ENCODE measurements around the gene GOLGA8T. TPM values are rescaled to one million over a fixed set of nuclear protein-coding genes. Genes with fewer than 3 reads are reported as not detected.
"Not testable (repeated sequence)": the region's sequence is repeated elsewhere in the genome, so short reads cannot be mapped to it uniquely, and the experiment has no call there.

Gene GOLGA8T
- total and polyA plus RNA-seq, 2 donors (not counting 3 experiments of a cell fraction or from before 2014, with no cell fraction given), result 0.04 TPM; not detected in 1

DNA sequence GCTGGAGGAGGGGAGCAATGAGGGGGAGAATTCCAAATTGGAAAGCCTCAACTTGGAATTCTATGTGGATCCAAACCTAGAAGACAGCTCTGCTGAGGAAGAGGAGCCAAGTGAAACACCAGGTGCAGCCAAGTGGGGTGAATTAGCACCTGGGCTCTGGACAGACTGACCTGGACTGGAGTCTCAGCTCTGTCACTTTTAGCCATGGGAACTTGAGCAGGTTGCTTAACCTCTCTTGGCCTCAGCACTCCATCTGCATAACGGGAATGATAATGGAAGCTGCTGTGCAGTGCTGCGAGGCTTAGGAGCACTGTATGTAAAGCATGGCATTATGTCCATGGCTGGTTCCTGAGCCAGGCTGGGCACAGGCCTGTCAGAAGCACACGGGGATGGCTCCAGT lies 41.8 kb downstream of the GOLGA8T start:
- H4K20me1 ChIP-seq (replicated peaks; ENCODE audit: control insufficient read depth, extremely low read depth, insufficient read depth, low read length); H3K9me1 ChIP-seq (replicated peaks; ENCODE audit: control insufficient read depth, extremely low read depth, insufficient read depth, low read length); DNase-seq (ENCODE audit: low read depth, low spot score); H3K4me3 ChIP-seq (replicated peaks in 1 of 3; ENCODE audit: insufficient read depth in 1 of 3, low read depth in 1 of 3, low read length in 3 of 3); H3K9me3 ChIP-seq (replicated peaks; ENCODE audit: control insufficient read depth, insufficient read depth, low read length); FAIRE-seq; H3K4me2 ChIP-seq (ENCODE audit: insufficient read depth, low read length); H3K27me3 ChIP-seq (ENCODE audit: control insufficient read depth in 2 of 2, insufficient read depth in 2 of 2, low read length in 2 of 2); H2AFZ ChIP-seq (ENCODE audit: low read depth, low read length); H3K27ac ChIP-seq (ENCODE audit: insufficient read depth, low read depth, low read length); BruUV-seq (replicated peaks); CTCF ChIA-PET; POLR2A ChIA-PET; H3K4me1 ChIP-seq (ENCODE audit: control insufficient read depth, extremely low read depth, insufficient read depth, low read length); dilution Hi-C loops (cut with MboI; ENCODE audit: extremely low pct_ligation_motif_present, low sequenced_read_pairs); H3K9ac ChIP-seq (replicated peaks; ENCODE audit: extremely low read depth, insufficient read depth, low read length); H3K36me3 ChIP-seq (ENCODE audit: control insufficient read depth in 2 of 2, extremely low read depth in 1 of 2, insufficient read depth in 2 of 2, low read length in 2 of 2); intact Hi-C loops (cut with micrococcal nuclease); H3K79me2 ChIP-seq (ENCODE audit: control insufficient read depth, insufficient read depth, low read length): not testable (repeated sequence)

- H3K4me3 ChIP-seq (replicated peaks in 1 of 3; ENCODE audit: insufficient read depth in 1 of 3, low read depth in 1 of 3, low read length in 3 of 3); FAIRE-seq; H3K27ac ChIP-seq (ENCODE audit: insufficient read depth, low read depth, low read length); H3K79me2 ChIP-seq (ENCODE audit: control insufficient read depth, insufficient read depth, low read length); POLR2A ChIA-PET; H3K4me2 ChIP-seq (ENCODE audit: insufficient read depth, low read length); H3K27me3 ChIP-seq (ENCODE audit: control insufficient read depth in 2 of 2, insufficient read depth in 2 of 2, low read length in 2 of 2); H4K20me1 ChIP-seq (replicated peaks; ENCODE audit: control insufficient read depth, extremely low read depth, insufficient read depth, low read length); dilution Hi-C loops (cut with MboI; ENCODE audit: extremely low pct_ligation_motif_present, low sequenced_read_pairs); H3K9me1 ChIP-seq (replicated peaks; ENCODE audit: control insufficient read depth, extremely low read depth, insufficient read depth, low read length); H3K36me3 ChIP-seq (ENCODE audit: control insufficient read depth in 2 of 2, extremely low read depth in 1 of 2, insufficient read depth in 2 of 2, low read length in 2 of 2); intact Hi-C loops (cut with micrococcal nuclease); H3K4me1 ChIP-seq (ENCODE audit: control insufficient read depth, extremely low read depth, insufficient read depth, low read length); H2AFZ ChIP-seq (ENCODE audit: low read depth, low read length); H3K9ac ChIP-seq (replicated peaks; ENCODE audit: extremely low read depth, insufficient read depth, low read length); CTCF ChIA-PET; H3K9me3 ChIP-seq (replicated peaks; ENCODE audit: control insufficient read depth, insufficient read depth, low read length); BruUV-seq (replicated peaks); DNase-seq (ENCODE audit: low read depth, low spot score): not testable (repeated sequence)
These were observed 45.0 kb downstream of the GOLGA8T start for GRCh38 chr15:30179814-30180213.

DNA sequence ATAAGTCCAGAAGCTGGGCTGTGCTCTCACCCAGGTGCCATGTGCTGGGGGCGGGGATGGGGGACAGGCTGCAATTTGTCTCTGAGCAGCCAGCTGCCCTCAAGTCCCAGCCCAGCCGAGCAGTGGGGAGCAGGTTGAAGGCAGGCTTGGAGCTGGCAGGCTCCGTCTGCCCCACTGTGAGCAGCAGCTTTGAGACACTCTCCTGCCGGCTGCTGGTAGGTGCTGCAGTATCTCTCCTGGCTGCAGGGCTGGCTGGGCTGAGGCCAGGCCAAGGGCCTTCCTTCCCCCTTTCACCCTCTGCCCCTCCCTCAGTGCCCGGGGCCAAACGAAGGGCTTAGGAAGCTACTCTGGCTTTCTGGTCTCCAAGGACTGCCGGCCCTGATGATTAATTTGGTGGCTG lies 50.6 kb downstream of the GOLGA8T start:
- H3K9me3 ChIP-seq (replicated peaks; ENCODE audit: control insufficient read depth, insufficient read depth, low read length); H3K27me3 ChIP-seq (ENCODE audit: control insufficient read depth in 2 of 2, insufficient read depth in 2 of 2, low read length in 2 of 2); DNase-seq (ENCODE audit: low read depth, low spot score); CTCF ChIA-PET; H3K27ac ChIP-seq (ENCODE audit: insufficient read depth, low read depth, low read length); dilution Hi-C loops (cut with MboI; ENCODE audit: extremely low pct_ligation_motif_present, low sequenced_read_pairs); H2AFZ ChIP-seq (ENCODE audit: low read depth, low read length); H3K9me1 ChIP-seq (replicated peaks; ENCODE audit: control insufficient read depth, extremely low read depth, insufficient read depth, low read length); BruUV-seq (replicated peaks); H3K36me3 ChIP-seq (ENCODE audit: control insufficient read depth in 2 of 2, extremely low read depth in 1 of 2, insufficient read depth in 2 of 2, low read length in 2 of 2); FAIRE-seq; H4K20me1 ChIP-seq (replicated peaks; ENCODE audit: control insufficient read depth, extremely low read depth, insufficient read depth, low read length); H3K4me3 ChIP-seq (replicated peaks in 1 of 3; ENCODE audit: insufficient read depth in 1 of 3, low read depth in 1 of 3, low read length in 3 of 3); H3K9ac ChIP-seq (replicated peaks; ENCODE audit: extremely low read depth, insufficient read depth, low read length); H3K4me1 ChIP-seq (ENCODE audit: control insufficient read depth, extremely low read depth, insufficient read depth, low read length); H3K79me2 ChIP-seq (ENCODE audit: control insufficient read depth, insufficient read depth, low read length); H3K4me2 ChIP-seq (ENCODE audit: insufficient read depth, low read length); intact Hi-C loops (cut with micrococcal nuclease); POLR2A ChIA-PET: not testable (repeated sequence)

DNA sequence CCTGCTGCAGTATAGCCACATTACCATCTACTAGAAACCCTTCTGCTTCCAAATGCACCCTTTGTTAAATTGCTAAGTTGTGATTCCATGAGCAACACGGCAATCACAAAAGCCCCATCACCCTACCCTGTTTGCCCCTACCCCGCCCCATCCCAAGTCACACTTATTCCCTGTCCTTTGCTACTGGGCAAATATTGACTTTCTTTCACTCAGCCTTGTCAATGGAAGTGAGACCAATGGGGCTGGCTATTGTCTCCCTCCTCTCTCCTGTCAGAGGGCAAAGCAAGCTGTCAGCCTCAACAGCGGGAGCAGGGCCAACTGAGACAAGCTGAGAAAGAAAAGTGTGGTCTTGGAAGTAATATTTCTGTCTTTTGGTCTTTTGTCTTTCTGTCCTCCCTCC lies 52.6 kb downstream of the GOLGA8T start:
- CTCF ChIA-PET; H3K27ac ChIP-seq (ENCODE audit: insufficient read depth, low read depth, low read length); dilution Hi-C loops (cut with MboI; ENCODE audit: extremely low pct_ligation_motif_present, low sequenced_read_pairs); H4K20me1 ChIP-seq (replicated peaks; ENCODE audit: control insufficient read depth, extremely low read depth, insufficient read depth, low read length); H2AFZ ChIP-seq (ENCODE audit: low read depth, low read length); H3K9me1 ChIP-seq (replicated peaks; ENCODE audit: control insufficient read depth, extremely low read depth, insufficient read depth, low read length); H3K9ac ChIP-seq (replicated peaks; ENCODE audit: extremely low read depth, insufficient read depth, low read length); H3K4me3 ChIP-seq (replicated peaks in 1 of 3; ENCODE audit: insufficient read depth in 1 of 3, low read depth in 1 of 3, low read length in 3 of 3); H3K79me2 ChIP-seq (ENCODE audit: control insufficient read depth, insufficient read depth, low read length); BruUV-seq (replicated peaks); POLR2A ChIA-PET; H3K4me2 ChIP-seq (ENCODE audit: insufficient read depth, low read length); H3K27me3 ChIP-seq (ENCODE audit: control insufficient read depth in 2 of 2, insufficient read depth in 2 of 2, low read length in 2 of 2); H3K4me1 ChIP-seq (ENCODE audit: control insufficient read depth, extremely low read depth, insufficient read depth, low read length); H3K36me3 ChIP-seq (ENCODE audit: control insufficient read depth in 2 of 2, extremely low read depth in 1 of 2, insufficient read depth in 2 of 2, low read length in 2 of 2); DNase-seq (ENCODE audit: low read depth, low spot score); intact Hi-C loops (cut with micrococcal nuclease); H3K9me3 ChIP-seq (replicated peaks; ENCODE audit: control insufficient read depth, insufficient read depth, low read length): not testable (repeated sequence)
- FAIRE-seq, result peak; percentile 4
